Measurements from ENCODE around the gene SEMA3C. TPM values are rescaled to one million over a fixed set of nuclear protein-coding genes. Genes with fewer than 3 reads are reported as not detected.

The SEMA3C gene
- total RNA-seq, 2 experiments from 2014 or later, result 0.08 TPM

DNA sequence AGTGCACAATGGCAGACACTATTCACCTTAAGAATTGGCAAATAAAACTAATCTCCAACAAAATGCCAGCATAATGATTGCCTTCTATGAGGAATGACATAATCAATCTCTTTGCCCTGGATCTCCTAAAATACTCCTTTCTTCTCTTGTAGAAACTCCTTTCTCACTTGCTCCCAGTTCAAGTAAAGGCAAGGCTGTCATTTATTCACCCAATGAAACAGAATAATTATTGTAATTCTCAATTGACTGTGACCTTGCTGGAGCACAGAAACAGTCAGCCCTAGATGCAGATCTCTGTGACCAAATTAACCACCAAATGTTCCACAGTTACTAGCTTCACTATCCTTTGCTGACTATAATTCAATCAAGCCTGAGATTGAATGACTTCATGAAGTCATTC lies 99.3 kb downstream of the SEMA3C start:
- Histone ChIP-seq H3K4me3 (ENCODE audit: low read length) (no peak overlapping the region), H3K27ac (ENCODE audit: low read depth in 1 of 2, low read length in 2 of 2) (no peak overlapping the region), H3K4me1 (ENCODE audit: insufficient read depth, low read length) (no peaks in the 10 kb centered on the region), H3K27me3 (ENCODE audit: control insufficient read depth in 1 of 2, insufficient read depth in 2 of 2, low read length in 2 of 2) (no peaks in the 10 kb centered on the region), H3K36me3 (ENCODE audit: insufficient read depth, low read length) (no peaks in the 10 kb centered on the region), H3K9me3 (ENCODE audit: control insufficient read depth in 1 of 2, insufficient read depth in 1 of 2, low read length in 2 of 2) (no peaks in the 10 kb centered on the region)
- H3K9me3 Mint-ChIP-seq, result peaks cover 2% of the 10 kb centered on the region
- no peaks in the 10 kb centered on the region for H3K27me3 Mint-ChIP-seq
- TF ChIP-seq, protein P1, sequence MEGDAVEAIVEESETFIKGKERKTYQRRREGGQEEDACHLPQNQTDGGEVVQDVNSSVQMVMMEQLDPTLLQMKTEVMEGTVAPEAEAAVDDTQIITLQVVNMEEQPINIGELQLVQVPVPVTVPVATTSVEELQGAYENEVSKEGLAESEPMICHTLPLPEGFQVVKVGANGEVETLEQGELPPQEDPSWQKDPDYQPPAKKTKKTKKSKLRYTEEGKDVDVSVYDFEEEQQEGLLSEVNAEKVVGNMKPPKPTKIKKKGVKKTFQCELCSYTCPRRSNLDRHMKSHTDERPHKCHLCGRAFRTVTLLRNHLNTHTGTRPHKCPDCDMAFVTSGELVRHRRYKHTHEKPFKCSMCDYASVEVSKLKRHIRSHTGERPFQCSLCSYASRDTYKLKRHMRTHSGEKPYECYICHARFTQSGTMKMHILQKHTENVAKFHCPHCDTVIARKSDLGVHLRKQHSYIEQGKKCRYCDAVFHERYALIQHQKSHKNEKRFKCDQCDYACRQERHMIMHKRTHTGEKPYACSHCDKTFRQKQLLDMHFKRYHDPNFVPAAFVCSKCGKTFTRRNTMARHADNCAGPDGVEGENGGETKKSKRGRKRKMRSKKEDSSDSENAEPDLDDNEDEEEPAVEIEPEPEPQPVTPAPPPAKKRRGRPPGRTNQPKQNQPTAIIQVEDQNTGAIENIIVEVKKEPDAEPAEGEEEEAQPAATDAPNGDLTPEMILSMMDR (IDR thresholded peaks at IDR 0.05), result no peak
- H3K27ac Mint-ChIP-seq, result no peak overlapping the region
- no peak overlapping the region for H3K4me3 Mint-ChIP-seq
- no peaks in the 10 kb centered on the region for H3K36me3 Mint-ChIP-seq (ENCODE audit: low read depth)
- H3K4me1 Mint-ChIP-seq (ENCODE audit: low read depth), result no peaks in the 10 kb centered on the region
- ATAC-seq (ENCODE audit: poor library complexity) (no peak), DNase-seq (no peak)
- ChIA-PET CTCF (no interaction called here), POLR2A (no interaction called here)
- intact Hi-C loops (cut with DNase I, micrococcal nuclease), result no loop called here

- no peaks in the 10 kb centered on the region for H3K4me1 Mint-ChIP-seq (ENCODE audit: low read depth)
- CTCF ChIA-PET, result no interaction called here
- POLR2A ChIA-PET, result no interaction called here
Observed at GRCh38 chr7:80818181-80818580, 100.7 kb downstream of the SEMA3C start.

DNA sequence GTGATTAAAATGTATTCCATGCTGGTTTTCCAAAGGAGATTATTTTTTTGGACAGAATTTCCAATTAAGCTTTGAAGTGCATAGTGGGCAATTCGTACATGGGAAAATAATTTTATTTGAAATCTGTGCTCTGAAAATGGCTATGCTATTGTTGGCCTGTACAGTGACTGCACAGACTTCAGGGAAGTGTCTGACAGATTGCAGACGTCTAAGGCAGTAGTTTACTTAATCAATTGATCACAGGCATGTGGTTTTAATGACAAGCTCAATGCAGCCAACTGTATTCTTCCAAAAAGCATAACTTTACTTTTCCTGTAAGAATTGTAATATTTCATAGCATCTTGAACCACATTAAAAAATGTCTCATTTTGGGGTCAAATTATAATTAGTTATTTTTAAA lies 102.0 kb downstream of the SEMA3C start:
- no peaks in the 10 kb centered on the region for H3K27me3 ChIP-seq (ENCODE audit: control insufficient read depth in 1 of 2, insufficient read depth in 2 of 2, low read length in 2 of 2)
- Mint-ChIP-seq H3K27ac (no peak overlapping the region), H3K27me3 (no peaks in the 10 kb centered on the region), H3K4me3 (no peak overlapping the region), H3K36me3 (ENCODE audit: low read depth) (no peaks in the 10 kb centered on the region), H3K9me3 (peaks cover 2% of the 10 kb centered on the region), H3K4me1 (ENCODE audit: low read depth) (no peaks in the 10 kb centered on the region)
- no peak overlapping the region for H3K27ac ChIP-seq (ENCODE audit: low read depth in 1 of 2, low read length in 2 of 2)
- no peak for ATAC-seq (ENCODE audit: poor library complexity)
- H3K4me3 ChIP-seq (ENCODE audit: low read length), result no peak overlapping the region
- H3K36me3 ChIP-seq (ENCODE audit: insufficient read depth, low read length), result no peaks in the 10 kb centered on the region
- ChIA-PET POLR2A (no interaction called here), CTCF (no interaction called here)
- intact Hi-C loops (cut with DNase I, micrococcal nuclease), result no loop called here
- TF ChIP-seq, protein P1 (IDR thresholded peaks at IDR 0.05), result no peak
- H3K9me3 ChIP-seq (ENCODE audit: control insufficient read depth in 1 of 2, insufficient read depth in 1 of 2, low read length in 2 of 2), result peaks cover 0 to 10% of the 10 kb centered on the region in 2 experiments
- no peak for DNase-seq
- H3K4me1 ChIP-seq (ENCODE audit: insufficient read depth, low read length), result no peaks in the 10 kb centered on the region

More at GRCh38 chr7:80818181-80818580, 100.7 kb downstream of the SEMA3C start:
- TF ChIP-seq, protein P1 (IDR thresholded peaks at IDR 0.05), result no peak
- H3K27me3 Mint-ChIP-seq, result no peaks in the 10 kb centered on the region
- H3K4me3 Mint-ChIP-seq, result no peak overlapping the region
- ATAC-seq (ENCODE audit: poor library complexity) (no peak), DNase-seq (no peak)
- H3K27ac ChIP-seq (ENCODE audit: low read depth in 1 of 2, low read length in 2 of 2), result no peak overlapping the region
- intact Hi-C loops (cut with DNase I, micrococcal nuclease), result no loop called here
- no peak overlapping the region for H3K4me3 ChIP-seq (ENCODE audit: low read length)
- H3K4me1 ChIP-seq (ENCODE audit: insufficient read depth, low read length), result no peaks in the 10 kb centered on the region
- H3K27me3 ChIP-seq (ENCODE audit: control insufficient read depth in 1 of 2, insufficient read depth in 2 of 2, low read length in 2 of 2), result no peaks in the 10 kb centered on the region
- H3K27ac Mint-ChIP-seq, result no peak overlapping the region
- H3K9me3 ChIP-seq (ENCODE audit: control insufficient read depth in 1 of 2, insufficient read depth in 1 of 2, low read length in 2 of 2), result peaks cover 0 to 6% of the 10 kb centered on the region in 2 experiments
- H3K36me3 ChIP-seq (ENCODE audit: insufficient read depth, low read length), result no peaks in the 10 kb centered on the region
- H3K9me3 Mint-ChIP-seq, result peaks cover 2% of the 10 kb centered on the region
- H3K36me3 Mint-ChIP-seq (ENCODE audit: low read depth), result no peaks in the 10 kb centered on the region

Data from CD4-positive, alpha-beta T cell (primary cell).